Nephron progenitor cell (in vitro differentiated cells): ENCODE measurements around the gene GFI1.

Experiments used
- DNase-seq: peaks from one replicate; pipeline ENCODE4 v3.0.0; 2021
- H3K27ac Mint-ChIP-seq: 2 replicates; pipeline ENCODE4 v1.8.0; 2021; ENCODE audit warnings: mild to moderate bottlenecking, moderate library complexity, mixed read lengths
- H3K27me3 Mint-ChIP-seq: 2 replicates; pipeline ENCODE4 v1.8.0; 2021; ENCODE audit warnings: mild to moderate bottlenecking, low read depth, mixed read lengths; ENCODE audit not compliant: poor library complexity
- H3K36me3 Mint-ChIP-seq: 2 replicates; pipeline ENCODE4 v1.8.0; 2021; ENCODE audit warnings: low read depth, mixed read lengths
- H3K4me1 Mint-ChIP-seq: 2 replicates; pipeline ENCODE4 v1.8.0; 2021; ENCODE audit warnings: mixed read lengths
- H3K4me3 Mint-ChIP-seq: 2 replicates; pipeline ENCODE4 v1.8.0; 2021; ENCODE audit warnings: mild to moderate bottlenecking, moderate library complexity, mixed read lengths
- H3K9me3 Mint-ChIP-seq: 2 replicates; pipeline ENCODE4 v1.8.0; 2021; ENCODE audit warnings: mild to moderate bottlenecking, moderate library complexity, mixed read lengths
- TF ChIP-seq, protein P1 (sequence below): fragments of 200-600 bp; sonication (generic); IDR thresholded peaks from 2 replicates; pipeline ENCODE4 v1.5.0; 2021; ENCODE audit warnings: antibody characterized with exemption

Gene GFI1

DNA sequence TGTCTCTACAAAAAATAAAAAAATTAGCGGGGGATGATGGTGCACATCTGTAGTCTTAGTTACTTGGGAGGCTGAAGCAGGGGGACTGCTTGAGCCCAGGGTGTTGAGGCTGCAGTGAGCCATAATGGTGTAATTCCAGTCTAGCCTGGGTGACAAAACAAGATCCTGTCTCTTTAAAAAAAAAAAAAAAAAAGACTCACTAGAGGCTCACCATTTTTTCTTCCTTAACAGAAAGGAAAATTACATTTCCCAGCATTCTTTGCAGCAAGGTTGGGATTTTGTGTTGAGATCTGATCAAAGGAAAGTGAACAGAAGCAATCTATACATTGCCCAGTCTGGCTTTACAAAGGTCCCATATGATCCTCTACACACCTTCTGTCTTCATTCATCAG lies 21.5 kb downstream of the GFI1 start:
- Mint-ChIP-seq H3K4me1 (no peaks in the 10 kb centered on the region), H3K27ac (no peak overlapping the region), H3K36me3 (no peaks in the 10 kb centered on the region), H3K27me3 (no peaks in the 10 kb centered on the region), H3K4me3 (no peak overlapping the region), H3K9me3 (no peaks in the 10 kb centered on the region)
- no peak for DNase-seq
- TF ChIP-seq, protein P1, sequence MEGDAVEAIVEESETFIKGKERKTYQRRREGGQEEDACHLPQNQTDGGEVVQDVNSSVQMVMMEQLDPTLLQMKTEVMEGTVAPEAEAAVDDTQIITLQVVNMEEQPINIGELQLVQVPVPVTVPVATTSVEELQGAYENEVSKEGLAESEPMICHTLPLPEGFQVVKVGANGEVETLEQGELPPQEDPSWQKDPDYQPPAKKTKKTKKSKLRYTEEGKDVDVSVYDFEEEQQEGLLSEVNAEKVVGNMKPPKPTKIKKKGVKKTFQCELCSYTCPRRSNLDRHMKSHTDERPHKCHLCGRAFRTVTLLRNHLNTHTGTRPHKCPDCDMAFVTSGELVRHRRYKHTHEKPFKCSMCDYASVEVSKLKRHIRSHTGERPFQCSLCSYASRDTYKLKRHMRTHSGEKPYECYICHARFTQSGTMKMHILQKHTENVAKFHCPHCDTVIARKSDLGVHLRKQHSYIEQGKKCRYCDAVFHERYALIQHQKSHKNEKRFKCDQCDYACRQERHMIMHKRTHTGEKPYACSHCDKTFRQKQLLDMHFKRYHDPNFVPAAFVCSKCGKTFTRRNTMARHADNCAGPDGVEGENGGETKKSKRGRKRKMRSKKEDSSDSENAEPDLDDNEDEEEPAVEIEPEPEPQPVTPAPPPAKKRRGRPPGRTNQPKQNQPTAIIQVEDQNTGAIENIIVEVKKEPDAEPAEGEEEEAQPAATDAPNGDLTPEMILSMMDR = no peak

DNA sequence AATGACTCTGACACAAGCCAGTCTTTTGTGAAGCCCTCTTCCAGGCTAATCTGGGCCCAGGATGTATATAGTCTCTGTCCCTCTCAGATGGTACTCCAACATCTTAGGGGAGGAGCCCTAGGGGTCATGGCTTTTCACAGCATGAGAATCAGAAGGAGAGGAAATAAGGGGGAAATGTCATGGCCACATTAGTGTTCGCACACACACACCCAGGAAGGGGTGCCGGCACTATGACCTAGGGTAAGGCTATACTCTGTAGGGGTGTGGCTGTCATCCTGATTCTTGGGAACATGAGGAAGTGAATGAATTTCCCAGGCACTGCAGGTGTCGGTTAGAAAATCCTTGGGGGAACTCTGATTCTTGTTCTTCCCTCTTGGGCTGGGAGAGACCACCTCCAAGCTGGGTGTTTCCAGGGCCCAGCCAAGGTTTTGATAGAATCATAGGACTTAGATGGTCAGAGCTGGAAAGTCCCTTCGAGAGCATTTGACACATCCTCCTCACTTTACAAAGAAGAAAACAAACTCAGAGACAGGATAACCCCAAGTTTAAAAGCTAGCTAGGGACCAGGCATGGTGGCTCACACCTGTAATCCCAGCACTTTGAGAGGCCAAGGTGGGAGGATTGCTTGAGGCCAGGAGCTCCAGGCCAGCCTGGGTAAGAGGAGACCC lies 22.0 kb downstream of the GFI1 start:
- H3K27ac Mint-ChIP-seq = no peak overlapping the region
- TF ChIP-seq, protein P1 = no peak

DNA sequence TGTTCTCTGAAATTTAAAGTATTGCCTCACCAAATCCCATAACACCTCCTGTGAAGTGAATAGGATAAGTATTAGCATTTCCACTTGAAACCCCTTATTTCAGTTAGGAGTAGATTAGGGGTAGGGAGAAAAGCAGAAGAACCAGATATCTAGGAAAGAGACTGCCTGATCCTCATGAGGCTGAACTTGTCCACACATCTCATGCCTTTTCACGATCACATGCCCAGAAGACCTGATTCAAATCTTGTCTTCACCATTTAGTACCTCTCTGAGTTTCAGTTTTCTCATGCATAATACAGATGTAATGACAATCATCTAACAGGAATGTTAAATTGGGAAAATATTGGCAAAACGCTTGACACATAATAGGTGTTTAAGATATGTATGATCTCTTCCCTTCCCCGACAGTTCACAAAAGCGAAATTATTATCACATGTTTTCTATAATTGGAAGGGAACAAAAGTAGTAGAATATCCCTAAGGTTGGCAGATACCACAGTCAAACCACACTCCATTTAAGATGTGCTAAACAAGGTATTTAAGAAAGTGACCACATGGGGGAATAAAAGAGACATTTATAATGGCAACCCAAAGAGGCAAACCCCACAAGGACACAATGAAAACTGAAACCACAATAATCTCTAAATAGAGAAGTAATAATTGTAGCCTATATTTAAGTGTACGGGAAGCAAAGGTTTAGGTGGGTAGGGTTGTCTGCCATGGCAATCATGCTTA lies 25.2 kb downstream of the GFI1 start:
- no peaks in the 10 kb centered on the region for H3K9me3 Mint-ChIP-seq
- no peaks in the 10 kb centered on the region for H3K36me3 Mint-ChIP-seq
- no peak overlapping the region for H3K27ac Mint-ChIP-seq
- no peaks in the 10 kb centered on the region for H3K4me1 Mint-ChIP-seq
- no peak for DNase-seq
- no peak overlapping the region for H3K4me3 Mint-ChIP-seq
- TF ChIP-seq, protein P1 = no peak
- peaks cover 4% of the 10 kb centered on the region for H3K27me3 Mint-ChIP-seq

More for the DNA sequence above, 22.0 kb downstream of the GFI1 start:
- H3K4me3 Mint-ChIP-seq = no peak overlapping the region
- H3K4me1 Mint-ChIP-seq = no peaks in the 10 kb centered on the region
- no peaks in the 10 kb centered on the region for H3K27me3 Mint-ChIP-seq
- no peak for DNase-seq
- no peaks in the 10 kb centered on the region for H3K9me3 Mint-ChIP-seq
- H3K36me3 Mint-ChIP-seq = no peaks in the 10 kb centered on the region

DNA sequence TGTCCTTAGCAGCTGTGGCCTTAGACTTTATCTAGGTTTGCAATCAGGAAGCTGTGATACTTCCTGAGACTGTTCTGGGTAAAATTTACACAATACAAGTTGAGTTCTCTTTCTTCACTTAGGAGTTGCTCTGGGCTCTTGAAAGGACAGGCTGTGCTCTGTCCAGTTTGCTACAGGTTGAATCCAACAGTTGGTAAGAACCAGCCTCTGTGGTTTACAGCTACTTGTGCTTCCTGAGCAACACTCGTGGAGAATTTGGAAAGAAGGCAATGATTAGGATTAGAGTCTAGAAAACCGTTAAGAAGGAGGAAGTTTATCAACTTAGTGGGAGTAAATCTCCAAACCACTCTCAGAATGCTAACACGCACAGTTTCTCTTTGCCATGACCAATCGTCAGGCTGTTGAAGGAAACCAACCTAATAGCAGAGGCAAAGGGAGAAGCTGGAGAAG lies 26.8 kb downstream of the GFI1 start:
- no peaks in the 10 kb centered on the region for H3K9me3 Mint-ChIP-seq
- H3K27me3 Mint-ChIP-seq = peaks cover 4% of the 10 kb centered on the region
- TF ChIP-seq, protein P1 = no peak
- DNase-seq = no peak
- no peaks in the 10 kb centered on the region for H3K36me3 Mint-ChIP-seq
- no peak overlapping the region for H3K4me3 Mint-ChIP-seq
- H3K4me1 Mint-ChIP-seq = no peaks in the 10 kb centered on the region
- no peak overlapping the region for H3K27ac Mint-ChIP-seq

DNA sequence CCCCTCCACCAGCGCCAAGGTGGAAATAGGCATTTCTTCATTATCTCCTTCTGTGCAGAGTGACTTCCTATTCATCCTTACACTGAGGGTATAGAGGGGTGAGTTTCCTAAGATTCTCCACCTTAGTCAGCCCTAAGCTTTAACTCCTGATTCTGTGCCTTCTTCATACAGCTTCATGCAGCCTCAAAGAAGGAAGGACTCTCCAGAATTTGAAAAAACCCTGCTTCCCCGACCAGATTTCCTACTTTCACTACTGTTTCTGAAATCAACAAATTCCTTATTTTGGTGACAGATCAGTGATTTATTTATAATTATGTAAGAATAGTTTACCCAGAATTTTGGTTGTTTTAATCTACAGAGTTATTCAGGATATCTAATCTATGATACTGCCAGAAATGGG lies 28.6 kb downstream of the GFI1 start:
- Mint-ChIP-seq H3K27me3 (peaks cover 7% of the 10 kb centered on the region), H3K27ac (no peak overlapping the region), H3K4me3 (no peak overlapping the region), H3K9me3 (no peaks in the 10 kb centered on the region), H3K4me1 (no peaks in the 10 kb centered on the region), H3K36me3 (no peaks in the 10 kb centered on the region)
- TF ChIP-seq, protein P1 = no peak
- DNase-seq = no peak

DNA sequence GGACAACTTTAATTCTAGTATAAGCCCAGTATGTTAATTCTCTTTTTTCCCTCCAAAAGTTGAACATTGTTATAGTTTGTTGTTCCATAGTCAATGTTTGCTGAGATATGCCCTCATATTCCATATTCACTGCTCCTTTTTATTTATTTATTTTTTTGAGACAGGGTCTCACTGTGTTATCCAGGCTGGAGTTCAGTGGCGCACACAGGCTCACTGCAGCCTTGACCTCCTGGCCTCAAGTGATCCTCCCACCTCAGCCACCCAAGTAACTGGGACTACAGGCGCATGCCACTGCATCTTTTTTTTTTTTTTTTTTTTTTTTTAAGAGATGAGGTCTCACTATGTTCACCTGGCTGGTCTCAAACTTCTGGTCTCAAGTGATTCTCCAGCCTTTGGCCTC lies 38.7 kb downstream of the GFI1 start:
- H3K27ac Mint-ChIP-seq = peak overlapping the region; percentile 40
- H3K4me3 Mint-ChIP-seq = no peak overlapping the region
- H3K27me3 Mint-ChIP-seq = peaks cover 5% of the 10 kb centered on the region
- peaks cover 10% of the 10 kb centered on the region for H3K4me1 Mint-ChIP-seq
- H3K36me3 Mint-ChIP-seq = no peaks in the 10 kb centered on the region
- H3K9me3 Mint-ChIP-seq = peaks cover 5% of the 10 kb centered on the region
- peak; percentile 4 for DNase-seq
- TF ChIP-seq, protein P1 = no peak
